OCI-M2 (cell line): ENCODE data around the gene TTC39C.

Experiments
- DNase-seq: peaks from one replicate; lab custom pipeline; 2025; ENCODE audit not compliant: unreplicated experiment; lab: John Stamatoyannopoulos, UW

Gene TTC39C

GRCh38 chr18:24014062-24014985 is at the start of gene TTC39C:
Gene TTC39C (plus strand): TSS chr18:24014754. CDS start chr18:24014872, 118 bp downstream.
- DNase-seq, result no peak

GRCh38 chr18:23966909-23967308 is 47.6 kb upstream of the TTC39C start:
- DNase-seq, result no peak

- DNase-seq, result no peak
Observed at GRCh38 chr18:23967321-23968089, 47.0 kb upstream of the TTC39C start.

- DNase-seq, result no peak
Observed at GRCh38 chr18:23968638-23969604, 45.6 kb upstream of the TTC39C start.

GRCh38 chr18:23969664-23970063 is 44.9 kb upstream of the TTC39C start:
- no peak for DNase-seq

- DNase-seq, result no peak
Observed at GRCh38 chr18:23970161-23971096, 44.1 kb upstream of the TTC39C start.

GRCh38 chr18:23971097-23971440 is 43.5 kb upstream of the TTC39C start:
- no peak for DNase-seq

GRCh38 chr18:23971666-23972230 is 42.8 kb upstream of the TTC39C start:
- DNase-seq, result no peak

GRCh38 chr18:23972453-23972852 is 42.1 kb upstream of the TTC39C start:
- no peak for DNase-seq

GRCh38 chr18:23977103-23977502 is 37.5 kb upstream of the TTC39C start:
- no peak for DNase-seq

- no peak for DNase-seq
Observed at GRCh38 chr18:23977719-23978483, 36.7 kb upstream of the TTC39C start.

GRCh38 chr18:23981369-23981980 is 33.1 kb upstream of the TTC39C start:
- no peak for DNase-seq

- DNase-seq, result no peak
Observed at GRCh38 chr18:23982155-23983079, 32.1 kb upstream of the TTC39C start.

- no peak for DNase-seq
Observed at GRCh38 chr18:23983112-23983511, 31.4 kb upstream of the TTC39C start.

GRCh38 chr18:23986600-23987359 is 27.8 kb upstream of the TTC39C start:
- no peak for DNase-seq
